ENCODE results near the gene RXYLT1. TPM values are rescaled to one million over a fixed set of nuclear protein-coding genes. Genes with fewer than 3 reads are reported as not detected.

The RXYLT1 gene
- total RNA-seq, 2 donors from 2014 or later = 8.9 to 18.5 TPM

GRCh38 chr12:63747553-63747952, 32.2 kb upstream of the RXYLT1 start:
- no peaks in the 10 kb centered on the region for H3K36me3 ChIP-seq
- H3K4me1 ChIP-seq (ENCODE audit: control insufficient read depth in 1 of 2, low read depth in 2 of 2) = no peaks in the 10 kb centered on the region
- no peak overlapping the region for H3K27ac ChIP-seq
- DNase-seq (ENCODE audit: low spot score) (no peak), ATAC-seq (ENCODE audit: insufficient number of reproducible peaks, low FRiP score, low read depth) (no peak)
- H3K9me3 ChIP-seq = no peaks in the 10 kb centered on the region
- no peak overlapping the region for H3K4me3 ChIP-seq
- H3K27me3 ChIP-seq (replicated peaks; ENCODE audit: insufficient read depth) = no peaks in the 10 kb centered on the region
- no peak for TF ChIP-seq CTCF (IDR thresholded peaks at IDR 0.05)

DNA sequence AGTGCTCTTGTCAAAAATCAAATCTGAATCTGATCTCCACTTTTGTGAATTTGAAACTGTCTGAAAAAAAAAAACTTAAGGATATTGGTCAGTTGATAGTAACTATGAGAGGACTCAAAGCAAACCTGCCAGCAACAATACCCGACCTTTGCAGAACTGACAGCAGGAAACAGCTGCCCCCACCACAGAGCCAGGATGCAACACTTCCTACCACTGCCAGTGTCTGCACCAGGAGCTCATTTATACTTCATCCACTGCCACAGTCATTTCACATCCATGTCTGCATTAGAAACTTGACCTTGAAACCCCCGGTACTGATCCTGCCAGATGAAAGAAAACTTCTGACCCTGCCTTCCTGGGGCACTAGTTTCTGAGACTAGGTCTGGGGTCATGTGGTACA, 27.4 kb upstream of the RXYLT1 start:
- Histone ChIP-seq H3K27ac (no peak overlapping the region), H3K4me3 (no peak overlapping the region), H3K36me3 (no peaks in the 10 kb centered on the region), H3K27me3 (replicated peaks; ENCODE audit: insufficient read depth) (no peaks in the 10 kb centered on the region), H3K4me1 (ENCODE audit: control insufficient read depth in 1 of 2, low read depth in 2 of 2) (no peaks in the 10 kb centered on the region), H3K9me3 (no peaks in the 10 kb centered on the region)
- ATAC-seq (ENCODE audit: insufficient number of reproducible peaks, low FRiP score, low read depth) = no peak
- TF ChIP-seq CTCF (IDR thresholded peaks at IDR 0.05) = no peak
- no peak for DNase-seq (ENCODE audit: low spot score)

- no peak overlapping the region for H3K4me3 ChIP-seq
- H3K36me3 ChIP-seq = no peaks in the 10 kb centered on the region
- H3K9me3 ChIP-seq = no peaks in the 10 kb centered on the region
- TF ChIP-seq CTCF (IDR thresholded peaks at IDR 0.05) = no peak
- H3K4me1 ChIP-seq (ENCODE audit: control insufficient read depth in 1 of 2, low read depth in 2 of 2) = no peaks in the 10 kb centered on the region
- no peaks in the 10 kb centered on the region for H3K27me3 ChIP-seq (replicated peaks; ENCODE audit: insufficient read depth)
- DNase-seq (ENCODE audit: low spot score) (no peak), ATAC-seq (ENCODE audit: insufficient number of reproducible peaks, low FRiP score, low read depth) (no peak)
- no peak overlapping the region for H3K27ac ChIP-seq
Measured at GRCh38 chr12:63752841-63753240, 26.9 kb upstream of the RXYLT1 start.

DNA sequence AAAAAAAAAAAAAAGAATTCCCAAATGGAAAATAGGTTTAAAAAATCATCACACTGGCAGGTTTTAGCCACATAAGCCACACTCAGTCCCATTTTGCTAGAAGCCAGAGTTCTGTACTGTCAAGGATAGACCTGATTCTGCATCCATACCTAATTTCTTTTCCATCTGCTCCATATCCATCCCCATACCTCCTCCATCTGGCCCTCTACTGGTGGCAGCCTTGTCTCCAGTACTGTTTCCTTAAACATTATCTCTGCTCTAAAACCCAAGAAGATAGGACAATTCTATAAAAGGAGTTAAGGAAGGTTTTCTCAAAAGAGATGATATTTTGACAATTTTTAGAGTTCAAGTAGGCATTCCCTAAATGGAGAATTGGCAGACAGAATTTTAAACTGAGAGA, 26.0 kb upstream of the RXYLT1 start:
- TF ChIP-seq CTCF (IDR thresholded peaks at IDR 0.05) = no peak
- ATAC-seq (ENCODE audit: insufficient number of reproducible peaks, low FRiP score, low read depth) = no peak
- no peaks in the 10 kb centered on the region for H3K9me3 ChIP-seq

DNA sequence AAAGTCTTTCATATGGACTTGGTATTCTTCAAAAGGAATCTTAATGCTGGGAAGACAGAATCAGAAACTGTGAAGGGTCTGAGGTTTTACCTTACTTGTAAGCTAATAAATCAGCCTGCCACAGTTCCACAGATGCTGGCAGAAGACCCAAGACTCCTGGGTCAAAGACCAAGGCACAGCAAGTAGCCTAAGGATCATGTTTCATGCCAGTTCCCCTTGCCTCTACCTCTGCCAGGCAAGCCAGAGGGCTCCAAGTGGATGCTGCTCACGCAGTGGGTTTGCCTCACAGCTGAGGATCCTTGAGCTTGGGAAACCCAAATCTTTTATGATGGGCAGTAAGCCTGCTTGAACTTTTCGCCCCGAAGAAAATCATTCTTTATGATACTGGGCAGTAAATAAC, 15.2 kb upstream of the RXYLT1 start:
- no peaks in the 10 kb centered on the region for H3K4me1 ChIP-seq (ENCODE audit: control insufficient read depth in 1 of 2, low read depth in 2 of 2)
- H3K36me3 ChIP-seq = no peaks in the 10 kb centered on the region
- H3K4me3 ChIP-seq = no peak overlapping the region
- H3K27ac ChIP-seq = no peak overlapping the region
- ATAC-seq (ENCODE audit: insufficient number of reproducible peaks, low FRiP score, low read depth) (no peak), DNase-seq (ENCODE audit: low spot score) (no peak)
- H3K9me3 ChIP-seq = no peaks in the 10 kb centered on the region
- H3K27me3 ChIP-seq (replicated peaks; ENCODE audit: insufficient read depth) = no peaks in the 10 kb centered on the region
- TF ChIP-seq CTCF (IDR thresholded peaks at IDR 0.05) = no peak

More for the DNA sequence above, 26.0 kb upstream of the RXYLT1 start:
- H3K36me3 ChIP-seq = no peaks in the 10 kb centered on the region
- H3K27ac ChIP-seq = no peak overlapping the region
- H3K4me1 ChIP-seq (ENCODE audit: control insufficient read depth in 1 of 2, low read depth in 2 of 2) = no peaks in the 10 kb centered on the region
- H3K4me3 ChIP-seq = no peak overlapping the region
- no peak for DNase-seq (ENCODE audit: low spot score)
- no peaks in the 10 kb centered on the region for H3K27me3 ChIP-seq (replicated peaks; ENCODE audit: insufficient read depth)
